ENCODE results near the gene CACNA1E.

The CACNA1E gene

DNA sequence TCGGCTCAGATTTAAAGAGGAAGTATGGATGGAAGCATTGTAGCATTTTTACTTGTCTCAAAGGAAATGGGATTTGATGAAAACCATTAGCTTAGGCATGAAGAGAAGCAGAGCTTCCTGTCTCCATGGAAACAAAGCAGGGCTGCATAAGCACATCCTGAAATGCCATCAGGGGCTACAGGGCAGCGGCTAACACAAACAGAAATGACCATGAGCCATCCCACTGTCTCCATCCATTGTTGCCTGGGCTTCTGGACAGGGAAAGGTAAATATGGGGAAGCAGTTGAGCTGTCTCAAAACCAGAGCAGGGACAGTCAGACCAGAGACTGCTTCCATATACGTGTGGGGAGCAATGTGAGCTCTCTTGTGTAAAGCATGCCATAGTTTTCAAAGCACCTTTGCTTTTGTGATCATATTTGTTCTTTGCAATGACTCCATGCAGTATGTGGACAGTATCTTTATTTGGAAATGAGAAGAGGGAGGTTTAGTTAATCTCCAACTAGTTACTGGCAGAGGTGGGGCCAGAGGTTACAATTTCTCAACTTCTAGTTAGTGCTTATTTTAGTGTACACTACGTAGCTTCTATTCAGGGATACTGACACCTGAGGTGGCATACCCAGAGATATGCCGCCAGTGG lies 176.1 kb downstream of the CACNA1E start:
- H3K36me3 ChIP-seq (ENCODE audit: low read length): no peaks in the 10 kb centered on the region
- H4K20me1 ChIP-seq (ENCODE audit: low read depth, low read length): no peaks in the 10 kb centered on the region
- H3K9me3 ChIP-seq (ENCODE audit: insufficient read depth, low read length): no peaks in the 10 kb centered on the region
- TF ChIP-seq, protein P1, sequence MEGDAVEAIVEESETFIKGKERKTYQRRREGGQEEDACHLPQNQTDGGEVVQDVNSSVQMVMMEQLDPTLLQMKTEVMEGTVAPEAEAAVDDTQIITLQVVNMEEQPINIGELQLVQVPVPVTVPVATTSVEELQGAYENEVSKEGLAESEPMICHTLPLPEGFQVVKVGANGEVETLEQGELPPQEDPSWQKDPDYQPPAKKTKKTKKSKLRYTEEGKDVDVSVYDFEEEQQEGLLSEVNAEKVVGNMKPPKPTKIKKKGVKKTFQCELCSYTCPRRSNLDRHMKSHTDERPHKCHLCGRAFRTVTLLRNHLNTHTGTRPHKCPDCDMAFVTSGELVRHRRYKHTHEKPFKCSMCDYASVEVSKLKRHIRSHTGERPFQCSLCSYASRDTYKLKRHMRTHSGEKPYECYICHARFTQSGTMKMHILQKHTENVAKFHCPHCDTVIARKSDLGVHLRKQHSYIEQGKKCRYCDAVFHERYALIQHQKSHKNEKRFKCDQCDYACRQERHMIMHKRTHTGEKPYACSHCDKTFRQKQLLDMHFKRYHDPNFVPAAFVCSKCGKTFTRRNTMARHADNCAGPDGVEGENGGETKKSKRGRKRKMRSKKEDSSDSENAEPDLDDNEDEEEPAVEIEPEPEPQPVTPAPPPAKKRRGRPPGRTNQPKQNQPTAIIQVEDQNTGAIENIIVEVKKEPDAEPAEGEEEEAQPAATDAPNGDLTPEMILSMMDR (IDR thresholded peaks at IDR 0.05; ENCODE audit: insufficient read depth, low read length, poor library complexity, severe bottlenecking): no peak
- no peak for TF ChIP-seq EZH2phosphoT487 (conservative IDR thresholded peaks at IDR 0.05; ENCODE audit: low read length)
- no peak overlapping the region for H3K4me2 ChIP-seq (ENCODE audit: low read depth, low read length, poor library complexity, severe bottlenecking)
- no peaks in the 10 kb centered on the region for H3F3A ChIP-seq (ENCODE audit: insufficient read depth)
- no peak overlapping the region for H2AFZ ChIP-seq (ENCODE audit: low read depth, low read length, severe bottlenecking)
- no peak overlapping the region for H3K4me3 ChIP-seq (ENCODE audit: insufficient read depth, low read length, poor library complexity, severe bottlenecking)
- H3K79me2 ChIP-seq (ENCODE audit: insufficient read depth, low read length): no peaks in the 10 kb centered on the region
- H3K9ac ChIP-seq (ENCODE audit: low read length): no peak overlapping the region
- no peak overlapping the region for H3K27ac ChIP-seq (ENCODE audit: low read depth, low read length)
- H3K9me2 ChIP-seq (replicated peaks; ENCODE audit: insufficient read depth, low read length): no peaks in the 10 kb centered on the region
- H3K27me3 ChIP-seq (ENCODE audit: low read length): no peaks in the 10 kb centered on the region

DNA sequence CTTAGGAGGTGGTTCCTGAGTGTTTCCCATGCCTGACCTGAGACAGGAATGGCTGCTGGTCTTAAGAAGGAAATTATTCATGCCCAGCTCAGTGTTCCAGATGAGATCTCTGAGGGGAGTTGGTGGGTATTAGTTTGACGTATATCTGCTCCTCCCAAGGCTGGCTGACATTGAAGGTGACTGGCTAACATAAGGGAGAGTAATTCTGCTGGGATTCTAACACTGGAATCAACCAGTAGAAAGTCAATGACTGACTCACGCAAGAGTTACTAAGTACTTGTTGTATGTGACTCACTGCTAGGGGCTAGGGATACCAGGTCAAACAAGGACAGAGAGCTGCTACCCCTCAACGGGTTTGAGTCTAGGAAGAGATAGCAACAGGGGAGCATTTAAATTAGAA lies 177.3 kb downstream of the CACNA1E start:
- H3K27ac ChIP-seq (ENCODE audit: low read depth, low read length): no peak overlapping the region
- no peaks in the 10 kb centered on the region for H3K27me3 ChIP-seq (ENCODE audit: low read length)

DNA sequence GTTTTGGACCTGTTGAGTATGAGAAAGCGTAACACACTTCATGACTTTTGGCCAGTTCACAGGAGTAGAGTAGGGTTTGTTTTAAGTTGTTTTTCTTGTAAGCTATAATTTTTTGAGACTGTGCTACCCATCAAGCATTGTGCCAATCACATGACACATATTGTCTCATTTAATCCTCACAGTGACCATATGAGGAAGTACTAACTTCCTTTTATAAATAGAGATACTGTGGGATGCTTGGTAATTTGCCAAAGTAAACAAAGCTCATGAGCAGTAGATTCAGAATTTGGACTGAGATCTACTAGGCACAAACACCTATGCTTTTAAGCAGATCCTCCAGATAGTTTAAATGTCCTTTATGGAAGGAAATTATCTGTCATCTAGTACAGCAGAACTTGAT lies 178.3 kb downstream of the CACNA1E start:
- Histone ChIP-seq H2AFZ (ENCODE audit: low read depth, low read length, severe bottlenecking) (no peak overlapping the region), H3K4me2 (ENCODE audit: low read depth, low read length, poor library complexity, severe bottlenecking) (no peak overlapping the region), H3K9me3 (ENCODE audit: insufficient read depth, low read length) (no peaks in the 10 kb centered on the region), H3K79me2 (ENCODE audit: insufficient read depth, low read length) (no peaks in the 10 kb centered on the region), H3F3A (ENCODE audit: insufficient read depth) (no peaks in the 10 kb centered on the region), H3K27ac (ENCODE audit: low read depth, low read length) (no peak overlapping the region), H3K9ac (ENCODE audit: low read length) (no peak overlapping the region), H3K4me3 (ENCODE audit: insufficient read depth, low read length, poor library complexity, severe bottlenecking) (no peak overlapping the region), H4K20me1 (ENCODE audit: low read depth, low read length) (no peaks in the 10 kb centered on the region), H3K36me3 (ENCODE audit: low read length) (no peaks in the 10 kb centered on the region), H3K9me2 (replicated peaks; ENCODE audit: insufficient read depth, low read length) (no peaks in the 10 kb centered on the region), H3K27me3 (ENCODE audit: low read length) (no peaks in the 10 kb centered on the region)
- no peak for TF ChIP-seq EZH2phosphoT487 (conservative IDR thresholded peaks at IDR 0.05; ENCODE audit: low read length)
- TF ChIP-seq, protein P1 (IDR thresholded peaks at IDR 0.05; ENCODE audit: insufficient read depth, low read length, poor library complexity, severe bottlenecking): no peak

More for the DNA sequence above, 177.3 kb downstream of the CACNA1E start:
- Histone ChIP-seq H3K4me2 (ENCODE audit: low read depth, low read length, poor library complexity, severe bottlenecking) (no peak overlapping the region), H3F3A (ENCODE audit: insufficient read depth) (no peaks in the 10 kb centered on the region), H3K9me2 (replicated peaks; ENCODE audit: insufficient read depth, low read length) (no peaks in the 10 kb centered on the region), H3K4me3 (ENCODE audit: insufficient read depth, low read length, poor library complexity, severe bottlenecking) (no peak overlapping the region), H3K36me3 (ENCODE audit: low read length) (no peaks in the 10 kb centered on the region), H3K9me3 (ENCODE audit: insufficient read depth, low read length) (no peaks in the 10 kb centered on the region), H2AFZ (ENCODE audit: low read depth, low read length, severe bottlenecking) (no peak overlapping the region), H4K20me1 (ENCODE audit: low read depth, low read length) (no peaks in the 10 kb centered on the region), H3K79me2 (ENCODE audit: insufficient read depth, low read length) (no peaks in the 10 kb centered on the region), H3K9ac (ENCODE audit: low read length) (no peak overlapping the region)
- no peak for TF ChIP-seq EZH2phosphoT487 (conservative IDR thresholded peaks at IDR 0.05; ENCODE audit: low read length)

DNA sequence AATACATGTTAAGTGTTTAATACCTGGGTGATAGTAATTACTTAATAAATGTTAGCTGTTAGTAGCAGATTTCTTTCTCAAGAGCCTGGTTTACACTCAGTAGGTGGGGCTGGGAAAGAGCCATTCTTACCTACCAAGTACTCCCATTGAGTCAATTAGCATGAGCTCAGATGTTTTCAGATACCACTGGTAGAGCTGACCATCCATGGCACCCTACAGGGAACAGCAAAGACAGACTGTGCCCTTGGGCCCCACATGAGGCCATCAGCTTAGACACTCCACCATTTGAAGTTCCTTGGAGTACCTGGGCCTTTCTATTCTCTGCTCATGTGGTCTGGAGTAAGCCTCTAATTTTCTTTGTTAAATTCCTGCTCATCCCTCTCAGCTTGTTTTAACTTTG lies 179.3 kb downstream of the CACNA1E start:
- H3K9ac ChIP-seq (ENCODE audit: low read length): no peak overlapping the region
- no peaks in the 10 kb centered on the region for H3K9me2 ChIP-seq (replicated peaks; ENCODE audit: insufficient read depth, low read length)
- H2AFZ ChIP-seq (ENCODE audit: low read depth, low read length, severe bottlenecking): no peak overlapping the region
- no peaks in the 10 kb centered on the region for H3K9me3 ChIP-seq (ENCODE audit: insufficient read depth, low read length)
- H3K79me2 ChIP-seq (ENCODE audit: insufficient read depth, low read length): no peaks in the 10 kb centered on the region
- no peak overlapping the region for H3K27ac ChIP-seq (ENCODE audit: low read depth, low read length)
- H4K20me1 ChIP-seq (ENCODE audit: low read depth, low read length): no peaks in the 10 kb centered on the region
- TF ChIP-seq, protein P1 (IDR thresholded peaks at IDR 0.05; ENCODE audit: insufficient read depth, low read length, poor library complexity, severe bottlenecking): no peak
- no peak for TF ChIP-seq EZH2phosphoT487 (conservative IDR thresholded peaks at IDR 0.05; ENCODE audit: low read length)
- no peaks in the 10 kb centered on the region for H3F3A ChIP-seq (ENCODE audit: insufficient read depth)
- H3K4me3 ChIP-seq (ENCODE audit: insufficient read depth, low read length, poor library complexity, severe bottlenecking): no peak overlapping the region
- no peak overlapping the region for H3K4me2 ChIP-seq (ENCODE audit: low read depth, low read length, poor library complexity, severe bottlenecking)
- H3K36me3 ChIP-seq (ENCODE audit: low read length): no peaks in the 10 kb centered on the region
- H3K27me3 ChIP-seq (ENCODE audit: low read length): no peaks in the 10 kb centered on the region

Data from SU-DHL-6 (cell line).